H1 (cell line): Measurements from ENCODE around the gene PHRF1.

Experiments
- ATF3 ChIP-seq: IDR thresholded peaks from 2 replicates; pipeline ENCODE4 v1.6.1; 2011; ENCODE audit warnings: low read depth, mild to moderate bottlenecking, low read length; ENCODE audit not compliant: insufficient read depth
- CBX8 ChIP-seq: fragments of 300-800, 300-1000 bp; sonication (generic); IDR thresholded peaks from 2 replicates; pipeline ENCODE4 v1.7.1; 2016; ENCODE audit warnings: low read depth, low read length, borderline replicate concordance
- CEBPB ChIP-seq: IDR thresholded peaks from 2 replicates; pipeline ENCODE4 v1.6.1; 2012; ENCODE audit warnings: low read depth, low read length
- CTCF ChIP-seq, 3 experiments: IDR thresholded peaks; 1 replicate in 2 of 3; 2 replicates in 1 of 3; pipeline versions ENCODE4 v1.5.1 to v1.6.1; 2011; ENCODE audit warnings: low read length in 3 of 3, mild to moderate bottlenecking in 3 of 3, inconsistent platforms in 2 of 3, low read depth in 1 of 3, moderate library complexity in 1 of 3; ENCODE audit not compliant: insufficient read depth in 1 of 3; ENCODE audit errors: control extremely low read depth in 1 of 3
- EGR1 ChIP-seq: IDR thresholded peaks from 2 replicates; pipeline ENCODE4 v1.6.1; 2011; ENCODE audit warnings: low read depth, low read length, borderline replicate concordance
- POLR2A ChIP-seq, 2 experiments: IDR thresholded peaks; 1 replicate in 1 of 2; 2 replicates in 1 of 2; pipeline ENCODE4 v1.6.1; 2011; ENCODE audit warnings: low read depth in 2 of 2, low read length in 2 of 2, mild to moderate bottlenecking in 2 of 2; ENCODE audit errors: control extremely low read depth in 1 of 2
- POLR2AphosphoS5 ChIP-seq: IDR thresholded peaks from 2 replicates; pipeline ENCODE4 v1.6.1; 2011; ENCODE audit warnings: low read depth, low read length
- RAD21 ChIP-seq, 2 experiments: IDR thresholded peaks in 1 of 2; conservative IDR thresholded peaks in 1 of 2; 2 replicates each; pipeline ENCODE4 v1.6.1; 2011; ENCODE audit warnings: low read depth in 2 of 2, low read length in 2 of 2, improper control_type of control experiment in 1 of 2, inconsistent platforms in 1 of 2, mild to moderate bottlenecking in 1 of 2, moderate library complexity in 1 of 2
- RFX5 ChIP-seq: IDR thresholded peaks from 2 replicates; pipeline ENCODE4 v1.6.1; 2011; ENCODE audit warnings: low read depth, low read length, improper control_type of control experiment, borderline replicate concordance
- SIX5 ChIP-seq: IDR thresholded peaks from 2 replicates; pipeline ENCODE4 v1.6.1; 2011; ENCODE audit warnings: mild to moderate bottlenecking, low read depth, low read length
- TAF1 ChIP-seq: IDR thresholded peaks from 2 replicates; pipeline ENCODE4 v1.6.1; 2011; ENCODE audit warnings: mild to moderate bottlenecking, low read depth, low read length

- no peak for TF ChIP-seq CEBPB
- no peak for TF ChIP-seq POLR2A (IDR thresholded peaks at IDR 0.05; ENCODE audit: control extremely low read depth in 1 of 2, low read depth in 2 of 2, low read length in 2 of 2)
- no peak for TF ChIP-seq CTCF (IDR thresholded peaks at IDR 0.05; ENCODE audit: control extremely low read depth in 1 of 3, insufficient read depth in 1 of 3, low read depth in 1 of 3, low read length in 3 of 3)
- no peak for TF ChIP-seq CBX8
- TF ChIP-seq ATF3 = no peak
- no peak for TF ChIP-seq RAD21 (IDR thresholded peaks at IDR 0.05 in 1 of 2, conservative IDR thresholded peaks at IDR 0.05 in 1 of 2; ENCODE audit: low read depth in 2 of 2, low read length in 2 of 2)
- TF ChIP-seq TAF1 = no peak
- no peak for TF ChIP-seq RFX5
- no peak for TF ChIP-seq POLR2AphosphoS5
- TF ChIP-seq EGR1 = no peak
- no peak for TF ChIP-seq SIX5
These were observed 19.1 kb downstream of the PHRF1 start for GRCh38 chr11:595400-595799.
